Neutrophil (primary cell): ENCODE measurements around the gene KISS1.

Experiments used
- H3K27ac ChIP-seq: fragments of 200-600 bp; sonication (generic); 2 replicates; pipeline ENCODE4 v1.5.1; 2016; ENCODE audit warnings: mild to moderate bottlenecking, moderate library complexity
- H3K27me3 ChIP-seq: fragments of 200-600 bp; sonication (generic); 2 replicates; pipeline ENCODE4 v1.6.0; 2016; ENCODE audit warnings: mild to moderate bottlenecking
- H3K36me3 ChIP-seq: fragments of 200-600 bp; sonication (generic); 2 replicates; pipeline ENCODE4 v1.5.1; 2017
- H3K4me1 ChIP-seq, 2 experiments: fragments of 200-600 bp in 1 of 2; sonication (generic) in 1 of 2; 1 replicate in 1 of 2; 2 replicates in 1 of 2; pipeline versions ENCODE4 v1.5.1 to v1.6.1; 2013 to 2016; ENCODE audit warnings: low read depth in 1 of 2, low read length in 1 of 2, mild to moderate bottlenecking in 1 of 2, moderate library complexity in 1 of 2; ENCODE audit not compliant: control insufficient read depth in 1 of 2, insufficient read depth in 1 of 2
- H3K4me3 ChIP-seq, 2 experiments: fragments of 200-600 bp in 1 of 2; sonication (generic) in 1 of 2; 1 replicate in 1 of 2; 2 replicates in 1 of 2; pipeline ENCODE4 v1.5.1; 2013 to 2016; ENCODE audit warnings: low read depth in 1 of 2, low read length in 1 of 2, mild to moderate bottlenecking in 1 of 2, moderate library complexity in 1 of 2
- H3K9me3 ChIP-seq: fragments of 200-600 bp; sonication (generic); 2 replicates; pipeline ENCODE4 v1.5.1; 2016
- TF ChIP-seq, protein P1 (sequence below): fragments of 200-600 bp; sonication (generic); IDR thresholded peaks from 2 replicates; pipeline ENCODE4 v1.5.1; 2016; ENCODE audit warnings: antibody characterized with exemption

The KISS1 gene

DNA sequence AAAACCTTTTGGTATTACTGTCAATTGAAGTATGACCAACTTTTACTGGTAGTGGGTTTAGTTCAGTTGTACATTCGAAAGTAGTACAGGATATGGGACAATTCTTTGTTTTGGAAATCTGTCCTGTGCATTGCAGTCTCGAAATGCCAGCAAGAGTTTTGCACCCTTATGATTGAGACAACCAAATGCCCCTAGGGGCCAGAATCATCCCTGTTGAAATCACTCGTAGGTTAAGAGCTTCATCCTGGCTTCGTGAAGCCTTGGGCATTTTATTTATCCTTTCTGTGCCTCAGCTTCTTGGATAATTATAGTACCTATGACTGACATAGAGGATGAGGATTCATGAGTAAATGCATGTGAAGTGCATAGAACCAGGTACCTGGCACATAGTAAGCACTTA is 19.9 kb upstream of the KISS1 start:
- Histone ChIP-seq H3K4me1 (peaks cover 5 to 6% of the 10 kb centered on the region in 2 experiments), H3K27ac (no peak overlapping the region), H3K27me3 (peaks cover 38% of the 10 kb centered on the region), H3K36me3 (no peaks in the 10 kb centered on the region), H3K4me3 (no peak overlapping the region), H3K9me3 (no peaks in the 10 kb centered on the region)
- TF ChIP-seq, protein P1, sequence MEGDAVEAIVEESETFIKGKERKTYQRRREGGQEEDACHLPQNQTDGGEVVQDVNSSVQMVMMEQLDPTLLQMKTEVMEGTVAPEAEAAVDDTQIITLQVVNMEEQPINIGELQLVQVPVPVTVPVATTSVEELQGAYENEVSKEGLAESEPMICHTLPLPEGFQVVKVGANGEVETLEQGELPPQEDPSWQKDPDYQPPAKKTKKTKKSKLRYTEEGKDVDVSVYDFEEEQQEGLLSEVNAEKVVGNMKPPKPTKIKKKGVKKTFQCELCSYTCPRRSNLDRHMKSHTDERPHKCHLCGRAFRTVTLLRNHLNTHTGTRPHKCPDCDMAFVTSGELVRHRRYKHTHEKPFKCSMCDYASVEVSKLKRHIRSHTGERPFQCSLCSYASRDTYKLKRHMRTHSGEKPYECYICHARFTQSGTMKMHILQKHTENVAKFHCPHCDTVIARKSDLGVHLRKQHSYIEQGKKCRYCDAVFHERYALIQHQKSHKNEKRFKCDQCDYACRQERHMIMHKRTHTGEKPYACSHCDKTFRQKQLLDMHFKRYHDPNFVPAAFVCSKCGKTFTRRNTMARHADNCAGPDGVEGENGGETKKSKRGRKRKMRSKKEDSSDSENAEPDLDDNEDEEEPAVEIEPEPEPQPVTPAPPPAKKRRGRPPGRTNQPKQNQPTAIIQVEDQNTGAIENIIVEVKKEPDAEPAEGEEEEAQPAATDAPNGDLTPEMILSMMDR: no peak

DNA sequence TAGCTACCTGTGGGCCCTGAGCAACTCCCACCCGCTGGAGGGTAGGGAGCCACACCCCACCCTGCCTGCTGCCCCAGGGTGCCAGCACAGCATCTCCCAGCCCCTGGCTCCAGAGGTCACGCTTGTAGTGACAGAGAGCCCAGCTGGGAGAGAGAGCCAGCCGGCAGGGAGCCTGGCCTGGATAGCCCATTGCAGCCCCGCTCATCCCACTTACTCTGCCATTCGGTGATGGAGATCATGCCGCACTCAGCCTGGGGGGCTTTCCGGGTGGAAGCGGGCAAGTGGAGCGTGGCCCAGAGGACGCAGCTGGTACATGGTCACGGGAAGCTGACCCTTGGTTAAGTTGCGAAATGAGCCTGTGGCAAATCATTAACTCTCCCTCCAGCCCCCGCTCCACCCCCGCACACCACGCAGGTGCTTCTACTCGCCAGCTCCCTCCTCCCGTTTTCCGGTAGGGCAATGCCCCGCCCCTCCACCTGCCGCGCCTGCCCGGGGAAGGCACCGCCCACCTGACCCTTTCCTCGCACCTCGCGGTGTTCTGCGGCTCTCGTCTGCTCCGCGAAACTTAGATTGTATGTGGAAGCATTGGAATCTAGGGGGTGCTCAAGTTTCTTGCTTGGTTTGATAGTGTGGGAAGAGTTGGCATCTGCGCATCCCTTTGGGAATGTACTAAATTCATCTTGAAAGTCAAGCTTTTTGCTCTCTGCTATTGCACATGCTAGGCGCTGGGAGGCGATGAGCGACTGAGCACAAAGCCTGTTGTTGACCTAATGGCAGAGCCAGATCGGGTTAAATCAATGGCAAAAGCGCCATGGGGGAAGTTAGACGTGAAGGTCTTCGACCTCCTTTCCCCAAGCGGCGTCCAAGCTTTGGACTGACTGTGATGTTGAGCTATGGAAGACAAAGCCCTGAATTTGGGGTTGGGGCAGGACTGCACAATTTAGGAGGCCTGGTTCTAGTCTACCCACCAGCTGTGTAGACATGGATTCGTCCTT is 17.7 kb upstream of the KISS1 start, which contains the start of gene GOLT1A:
Gene GOLT1A, minus strand, starts transcription at position 321 of the 995 bp plus-strand sequence. Its CDS starts 82 bp downstream, at position 239.
- no peaks in the 10 kb centered on the region for H3K9me3 ChIP-seq
- no peak within 1 kb of the TSS for H3K4me3 ChIP-seq
- peaks cover 38% of the 10 kb centered on the region for H3K27me3 ChIP-seq
- H3K36me3 ChIP-seq: no peaks in the 10 kb centered on the region
- TF ChIP-seq, protein P1: no peak
- peaks cover 5 to 6% of the 10 kb centered on the region in 2 experiments for H3K4me1 ChIP-seq
- H3K27ac ChIP-seq: no peak within 1 kb of the TSS

DNA sequence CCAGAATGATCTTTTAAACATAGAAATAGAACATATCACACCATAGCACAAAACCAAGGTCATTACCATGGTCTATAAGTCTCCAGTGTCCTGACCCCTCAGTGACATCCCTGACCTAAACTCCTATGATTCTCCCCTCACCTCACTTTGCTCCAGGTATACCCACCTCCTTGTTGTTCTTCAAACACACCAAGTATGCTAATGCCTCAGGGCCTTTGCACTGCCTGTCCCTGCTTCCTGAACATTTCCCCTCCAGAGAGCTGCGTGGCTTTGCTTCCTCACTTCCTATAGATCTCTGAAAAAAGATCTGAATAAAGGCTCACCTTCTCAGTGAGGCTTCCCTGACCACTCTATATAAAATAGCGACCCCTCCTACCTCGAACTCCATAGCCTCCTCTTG is 16.4 kb upstream of the KISS1 start:
- no peaks in the 10 kb centered on the region for H3K36me3 ChIP-seq
- no peaks in the 10 kb centered on the region for H3K9me3 ChIP-seq
- no peak overlapping the region for H3K27ac ChIP-seq
- peaks cover 39% of the 10 kb centered on the region for H3K27me3 ChIP-seq
- TF ChIP-seq, protein P1: no peak
- peaks cover 5 to 6% of the 10 kb centered on the region in 2 experiments for H3K4me1 ChIP-seq
- H3K4me3 ChIP-seq: no peak overlapping the region

DNA sequence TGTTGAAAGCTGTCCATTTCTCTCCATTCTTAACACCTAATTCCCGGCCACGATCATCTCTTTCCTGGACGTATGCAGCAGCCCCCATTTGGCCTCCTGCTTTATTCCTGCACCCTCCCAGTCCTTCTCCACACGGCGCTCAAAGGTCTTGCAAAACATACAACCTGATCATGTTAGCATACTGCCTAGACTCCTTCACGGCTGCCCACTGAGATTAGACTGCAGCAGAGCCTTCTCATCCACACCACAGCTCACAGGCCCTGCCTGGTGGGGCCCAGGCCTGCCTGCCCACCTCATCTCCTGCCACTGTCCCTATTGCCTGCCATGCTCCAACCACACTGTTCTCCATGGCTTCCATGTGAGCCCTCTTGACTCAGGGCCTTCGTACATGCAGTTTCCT is 14.8 kb upstream of the KISS1 start:
- Histone ChIP-seq H3K27me3 (peaks cover 55% of the 10 kb centered on the region), H3K4me3 (no peak overlapping the region), H3K27ac (no peak overlapping the region), H3K36me3 (no peaks in the 10 kb centered on the region), H3K9me3 (no peaks in the 10 kb centered on the region), H3K4me1 (peaks cover 5 to 6% of the 10 kb centered on the region in 2 experiments)
- TF ChIP-seq, protein P1: no peak

DNA sequence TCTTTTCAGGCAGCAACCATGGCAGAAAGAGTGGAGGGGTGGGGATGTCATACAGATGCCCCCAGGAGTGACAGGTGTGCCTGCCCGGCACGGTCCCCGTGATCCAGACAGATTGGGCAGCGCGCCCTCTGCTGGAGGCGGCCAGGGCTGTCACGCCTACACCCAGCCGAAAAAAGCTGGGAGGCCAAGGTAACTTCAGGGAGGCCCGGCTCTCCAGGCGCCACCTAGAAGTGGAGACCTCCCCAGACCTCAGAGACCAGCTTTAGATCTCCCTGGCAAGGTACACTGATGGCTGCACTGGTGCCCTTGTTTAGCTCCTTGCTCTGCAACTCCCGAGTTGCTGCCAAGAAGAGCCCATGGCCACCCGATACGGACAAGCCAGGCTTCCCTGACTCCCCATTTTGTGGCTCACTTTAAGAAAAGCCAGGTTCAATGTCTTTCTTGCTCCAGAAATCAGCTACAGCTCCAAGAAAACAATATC is 10.9 kb upstream of the KISS1 start:
- TF ChIP-seq, protein P1: peak; percentile 53
- H3K9me3 ChIP-seq: no peaks in the 10 kb centered on the region
- H3K4me3 ChIP-seq: no peak overlapping the region
- H3K27me3 ChIP-seq: peaks cover 47% of the 10 kb centered on the region
- H3K27ac ChIP-seq: no peak overlapping the region
- no peaks in the 10 kb centered on the region for H3K4me1 ChIP-seq
- H3K36me3 ChIP-seq: no peaks in the 10 kb centered on the region
